Subcutaneous adipose tissue (tissue), 4 donors: ENCODE measurements around the gene CDK2. TPM values are rescaled to one million over a fixed set of nuclear protein-coding genes. Genes with fewer than 3 reads are reported as not detected.

Experiments
- CTCF ChIP-seq: fragments of 450-650 bp; IDR thresholded peaks from one replicate; pipeline ENCODE4 v1.5.1; 2016; ENCODE audit warnings: low read depth, mild to moderate bottlenecking, control low read depth, antibody characterized with exemption, moderate library complexity
- total RNA-seq, 4 donors: library from RNA; depleted of rRNA; stranded (reverse); fragments of >200 nt; gene quantifications; one replicate each; pipeline ENCODE4 v1.1.0, GENCODE V29; 2016

The CDK2 gene
- total RNA-seq, 4 donors from 2014 or later = 7.9 to 14.9 (median 9.0) TPM

- no peak for TF ChIP-seq CTCF
Observed at GRCh38 chr12:55991110-55991509, 24.5 kb downstream of the CDK2 start.

- no peak for TF ChIP-seq CTCF
Observed at GRCh38 chr12:55993230-55993853, 26.7 kb downstream of the CDK2 start.

- no peak for TF ChIP-seq CTCF
Observed at GRCh38 chr12:55995366-55995765, 28.7 kb downstream of the CDK2 start.

- TF ChIP-seq CTCF = no peak
Observed at GRCh38 chr12:55996201-55996714, 29.6 kb downstream of the CDK2 start.

- TF ChIP-seq CTCF = no peak
Observed at GRCh38 chr12:55996715-55997534, 30.3 kb downstream of the CDK2 start, which contains the start of gene SUOX. SUOX (plus strand) TSS chr12:55997276; CDS start chr12:56002222, 4,946 bp downstream.

GRCh38 chr12:55997535-55997859, 30.9 kb downstream of the CDK2 start:
- TF ChIP-seq CTCF = no peak

GRCh38 chr12:56001487-56002100, 35.0 kb downstream of the CDK2 start:
- TF ChIP-seq CTCF = no peak
